ENCODE data around the gene SAXO2. TPM values are rescaled to one million over a fixed set of nuclear protein-coding genes. Genes with fewer than 3 reads are reported as not detected.
"Not testable (repeated sequence)": the region's sequence is repeated elsewhere in the genome, so short reads cannot be mapped to it uniquely, and the experiment has no call there.

SAXO2 gene
- total and polyA plus RNA-seq, 3 experiments from 2014 or later, result 0.97 to 1.9 (median 1.6) TPM

- H3K4me3 ChIP-seq (ENCODE audit: low read length); H3K36me3 ChIP-seq (ENCODE audit: insufficient read depth, low read length); POLR2A ChIA-PET; H3K9me3 ChIP-seq (ENCODE audit: low read length); H3K27ac ChIP-seq (ENCODE audit: low read depth, low read length); H3K27me3 Mint-ChIP-seq; CTCF ChIA-PET; H3K27me3 ChIP-seq (ENCODE audit: insufficient read depth, low read length, poor library complexity, severe bottlenecking); DNase-seq; H3K4me3 Mint-ChIP-seq; H3K27ac Mint-ChIP-seq: not testable (repeated sequence)
- peaks cover 0 to 11% (median 0%) of the 10 kb centered on the region in 3 donors for H3K36me3 Mint-ChIP-seq
- H3K4me1 Mint-ChIP-seq, result peaks cover 35 to 49% (median 49%) of the 10 kb centered on the region in 3 donors
- peaks cover 4 to 19% (median 10%) of the 10 kb centered on the region in 5 donors for H3K9me3 Mint-ChIP-seq
- peaks cover 30% of the 10 kb centered on the region for H3K4me1 ChIP-seq (ENCODE audit: insufficient read depth, low read length)
Observed at GRCh38 chr15:82288202-82288601, 25.6 kb downstream of the SAXO2 start.

DNA sequence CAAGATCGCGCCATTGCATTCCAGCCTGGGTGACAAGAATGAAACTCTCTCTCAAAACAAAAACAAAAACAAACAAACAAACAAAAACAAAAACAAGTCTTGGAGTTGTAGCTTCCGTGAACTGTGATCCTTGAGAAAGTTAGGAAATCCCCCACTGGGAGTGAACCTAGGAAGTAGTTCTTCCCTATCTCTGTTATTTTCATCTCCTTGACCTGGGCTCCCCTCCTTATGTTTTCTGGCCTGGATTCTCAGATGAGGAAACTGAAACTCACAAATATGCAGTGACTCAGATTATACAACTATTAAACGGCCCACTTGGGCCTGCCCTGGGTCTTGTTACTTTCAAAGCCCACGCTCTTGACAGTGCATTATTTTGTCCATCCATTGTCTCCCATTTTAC lies 29.7 kb downstream of the SAXO2 start:
- Histone ChIP-seq H3K4me1 (ENCODE audit: insufficient read depth, low read length) (peaks cover 8% of the 10 kb centered on the region), H3K36me3 (ENCODE audit: insufficient read depth, low read length) (no peaks in the 10 kb centered on the region), H3K9me3 (ENCODE audit: low read length) (no peaks in the 10 kb centered on the region), H3K27ac (ENCODE audit: low read depth, low read length) (no peak overlapping the region), H3K27me3 (ENCODE audit: insufficient read depth, low read length, poor library complexity, severe bottlenecking) (no peaks in the 10 kb centered on the region), H3K4me3 (ENCODE audit: low read length) (no peak overlapping the region)
- CTCF ChIA-PET, result no interaction called here
- POLR2A ChIA-PET, result no interaction called here
- no peak for DNase-seq
- Mint-ChIP-seq H3K4me1 (peaks cover 19 to 30% (median 26%) of the 10 kb centered on the region in 3 donors), H3K9me3 (peaks cover 4 to 19% (median 10%) of the 10 kb centered on the region in 5 donors), H3K36me3 (peaks cover 0 to 11% (median 0%) of the 10 kb centered on the region in 3 donors), H3K27me3 (peaks cover 0 to 3% of the 10 kb centered on the region in 2 donors), H3K27ac (peak overlapping the region in 4 of 8 donors; percentile 20 to 77 (median 46)), H3K4me3 (no peak overlapping the region)

DNA sequence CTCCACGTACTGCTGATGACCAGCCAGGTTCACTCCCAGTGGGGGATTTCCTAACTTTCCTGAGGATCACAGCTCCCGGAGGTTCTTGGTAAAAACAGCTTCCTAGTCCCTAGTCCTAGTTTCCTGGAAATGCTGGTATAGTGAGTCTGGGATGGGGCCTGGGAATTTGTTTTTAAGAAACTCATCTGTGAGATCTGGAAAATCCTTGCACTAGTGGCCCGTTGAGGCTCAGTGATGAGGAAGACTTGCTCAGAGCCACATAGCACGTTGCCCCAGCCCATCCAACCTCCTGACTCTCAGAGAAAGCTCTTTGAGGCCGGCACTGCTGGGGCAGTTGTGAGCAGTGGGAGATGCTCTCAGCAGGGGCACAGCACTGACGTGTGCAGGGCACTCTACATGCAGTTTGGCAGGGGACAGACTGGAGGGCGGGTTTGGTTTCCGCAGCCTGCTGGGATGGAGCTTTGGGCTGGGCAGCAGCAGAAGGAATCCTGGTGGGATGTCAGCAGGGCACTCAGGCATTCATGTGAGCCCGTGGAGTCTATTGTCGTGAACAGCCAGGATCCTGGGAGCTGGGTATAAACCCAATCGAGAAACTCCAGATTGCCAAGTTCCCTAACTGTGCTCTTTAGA lies 31.6 kb downstream of the SAXO2 start:
- H3K27me3 Mint-ChIP-seq, result no peaks in the 10 kb centered on the region

DNA sequence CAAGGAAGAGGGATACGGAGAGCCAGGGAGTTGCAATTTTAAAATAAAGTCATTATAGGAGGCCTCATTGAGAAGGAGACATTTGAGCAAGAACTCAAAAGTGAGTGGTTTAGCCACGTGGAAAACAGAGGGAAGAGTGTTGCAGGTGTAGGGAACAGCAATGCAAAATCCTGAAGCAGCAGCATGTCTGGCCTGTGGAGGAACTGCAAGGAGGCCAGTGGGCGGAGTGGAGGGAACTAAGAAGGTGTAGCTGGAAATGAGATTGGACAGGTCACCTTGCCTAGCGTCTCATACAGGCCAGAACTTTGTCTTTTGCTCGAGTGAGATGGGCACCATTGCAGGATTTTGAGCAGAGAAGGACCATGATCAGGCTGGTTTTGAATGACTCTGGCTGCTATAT lies 34.9 kb downstream of the SAXO2 start:
- Histone ChIP-seq H3K36me3 (ENCODE audit: insufficient read depth, low read length) (no peaks in the 10 kb centered on the region), H3K4me1 (ENCODE audit: insufficient read depth, low read length) (peaks cover 13% of the 10 kb centered on the region), H3K27me3 (ENCODE audit: insufficient read depth, low read length, poor library complexity, severe bottlenecking) (no peaks in the 10 kb centered on the region), H3K27ac (ENCODE audit: low read depth, low read length) (no peak overlapping the region), H3K9me3 (ENCODE audit: low read length) (no peaks in the 10 kb centered on the region), H3K4me3 (ENCODE audit: low read length) (no peak overlapping the region)
- no peak for DNase-seq
- Mint-ChIP-seq H3K9me3 (no peaks in the 10 kb centered on the region), H3K27ac (peak overlapping the region; percentile 17 to 90 (median 64)), H3K4me3 (peak overlapping the region in 5 of 7 donors; percentile 2 to 53 (median 24)), H3K4me1 (peaks cover 19 to 31% (median 19%) of the 10 kb centered on the region in 3 donors), H3K27me3 (no peaks in the 10 kb centered on the region), H3K36me3 (peaks cover 0 to 4% (median 0%) of the 10 kb centered on the region in 3 donors)
- CTCF ChIA-PET, result no interaction called here
- POLR2A ChIA-PET, result no interaction called here

More for the DNA sequence above, 31.6 kb downstream of the SAXO2 start:
- Histone ChIP-seq H3K4me3 (ENCODE audit: low read length) (no peak overlapping the region), H3K4me1 (ENCODE audit: insufficient read depth, low read length) (peaks cover 12% of the 10 kb centered on the region), H3K36me3 (ENCODE audit: insufficient read depth, low read length) (no peaks in the 10 kb centered on the region), H3K27me3 (ENCODE audit: insufficient read depth, low read length, poor library complexity, severe bottlenecking) (no peaks in the 10 kb centered on the region), H3K27ac (ENCODE audit: low read depth, low read length) (no peak overlapping the region), H3K9me3 (ENCODE audit: low read length) (no peaks in the 10 kb centered on the region)
- CTCF ChIA-PET, result interaction anchor here (1.0 kb wide), 1 partner anchor 9 kb away, joined by 3 read pairs; no protein-coding TSS in a partner anchor
- Mint-ChIP-seq H3K9me3 (peaks cover 2 to 10% (median 5%) of the 10 kb centered on the region in 5 donors), H3K36me3 (peaks cover 0 to 4% (median 0%) of the 10 kb centered on the region in 3 donors), H3K4me3 (no peak overlapping the region), H3K27ac (peak overlapping the region in 1 of 8 donors; percentile 43), H3K4me1 (peaks cover 25 to 32% (median 28%) of the 10 kb centered on the region in 3 donors)
- POLR2A ChIA-PET, result no interaction called here
- no peak for DNase-seq

GRCh38 chr15:82298032-82298431 lies 35.4 kb downstream of the SAXO2 start:
- ChIA-PET CTCF (no interaction called here), POLR2A (interaction anchor here (1.1 kb wide), 1 partner anchor 12 kb away, joined by 4 read pairs; no protein-coding TSS in a partner anchor)
- Mint-ChIP-seq H3K4me1 (peaks cover 19 to 31% (median 19%) of the 10 kb centered on the region in 3 donors), H3K27ac (peak overlapping the region in 7 of 8 donors; percentile 17 to 90 (median 70)), H3K36me3 (peaks cover 0 to 4% (median 0%) of the 10 kb centered on the region in 3 donors), H3K27me3 (no peaks in the 10 kb centered on the region), H3K4me3 (peak overlapping the region in 6 of 7 donors; percentile 15 to 70 (median 42)), H3K9me3 (no peaks in the 10 kb centered on the region)
- Histone ChIP-seq H3K4me1 (ENCODE audit: insufficient read depth, low read length) (peaks cover 13% of the 10 kb centered on the region), H3K4me3 (ENCODE audit: low read length) (no peak overlapping the region), H3K27ac (ENCODE audit: low read depth, low read length) (no peak overlapping the region), H3K36me3 (ENCODE audit: insufficient read depth, low read length) (no peaks in the 10 kb centered on the region), H3K9me3 (ENCODE audit: low read length) (no peaks in the 10 kb centered on the region), H3K27me3 (ENCODE audit: insufficient read depth, low read length, poor library complexity, severe bottlenecking) (no peaks in the 10 kb centered on the region)
- DNase-seq, result peak in 1 of 5 donors; percentile 2

DNA sequence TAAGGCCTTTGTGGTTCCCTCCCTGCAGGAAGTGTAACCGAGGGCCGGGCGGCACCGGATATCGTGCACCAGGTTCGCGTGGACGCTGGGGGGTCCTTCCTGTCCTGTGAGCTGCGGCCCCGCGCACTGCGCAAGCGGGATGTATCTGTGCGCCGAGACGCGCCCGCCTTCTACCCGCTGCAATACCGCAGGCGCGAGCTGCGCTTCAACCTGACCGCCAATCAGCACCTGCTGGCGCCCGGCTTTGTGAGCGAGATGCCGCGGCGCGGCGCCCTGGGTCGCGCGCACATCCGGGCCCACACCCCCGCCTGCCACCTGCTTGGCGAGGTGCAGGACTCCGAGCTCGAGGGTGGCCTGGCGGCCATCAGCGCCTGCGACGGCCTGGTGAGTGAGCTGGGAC lies 35.9 kb downstream of the SAXO2 start:
- H3K27ac ChIP-seq (ENCODE audit: low read depth, low read length), result no peak overlapping the region
- no peaks in the 10 kb centered on the region for H3K36me3 ChIP-seq (ENCODE audit: insufficient read depth, low read length)
- H3K27me3 Mint-ChIP-seq, result no peaks in the 10 kb centered on the region
- H3K4me1 Mint-ChIP-seq, result peaks cover 19 to 31% (median 19%) of the 10 kb centered on the region in 3 donors
- POLR2A ChIA-PET, result interaction anchor here (1.1 kb wide), 1 partner anchor 12 kb away, joined by 4 read pairs; no protein-coding TSS in a partner anchor
- peak overlapping the region in 5 of 7 donors; percentile 24 to 77 (median 53) for H3K4me3 Mint-ChIP-seq
- H3K36me3 Mint-ChIP-seq, result peaks cover 0 to 4% (median 0%) of the 10 kb centered on the region in 3 donors
- H3K4me3 ChIP-seq (ENCODE audit: low read length), result no peak overlapping the region
- H3K9me3 Mint-ChIP-seq, result no peaks in the 10 kb centered on the region
- no peaks in the 10 kb centered on the region for H3K9me3 ChIP-seq (ENCODE audit: low read length)
- H3K4me1 ChIP-seq (ENCODE audit: insufficient read depth, low read length), result peaks cover 13% of the 10 kb centered on the region
- no peaks in the 10 kb centered on the region for H3K27me3 ChIP-seq (ENCODE audit: insufficient read depth, low read length, poor library complexity, severe bottlenecking)
- DNase-seq, result peak; percentile 22 to 74 (median 66)
- CTCF ChIA-PET, result no interaction called here
- H3K27ac Mint-ChIP-seq, result peak overlapping the region; percentile 17 to 90 (median 64)

GRCh38 chr15:82299511-82299914 lies 36.9 kb downstream of the SAXO2 start:
- H3K4me3 Mint-ChIP-seq; H3K27me3 ChIP-seq (ENCODE audit: insufficient read depth, low read length, poor library complexity, severe bottlenecking); POLR2A ChIA-PET; H3K9me3 Mint-ChIP-seq; H3K4me3 ChIP-seq (ENCODE audit: low read length); H3K36me3 ChIP-seq (ENCODE audit: insufficient read depth, low read length); CTCF ChIA-PET; H3K9me3 ChIP-seq (ENCODE audit: low read length); H3K27ac ChIP-seq (ENCODE audit: low read depth, low read length); H3K36me3 Mint-ChIP-seq; H3K27me3 Mint-ChIP-seq; DNase-seq: not testable (repeated sequence)
- peaks cover 13% of the 10 kb centered on the region for H3K4me1 ChIP-seq (ENCODE audit: insufficient read depth, low read length)
- Mint-ChIP-seq H3K4me1 (peaks cover 19 to 31% (median 19%) of the 10 kb centered on the region in 3 donors), H3K27ac (peak overlapping the region in 1 of 8 donors; percentile 39)

- H3K27ac ChIP-seq (ENCODE audit: low read depth, low read length); H3K27me3 ChIP-seq (ENCODE audit: insufficient read depth, low read length, poor library complexity, severe bottlenecking); POLR2A ChIA-PET; H3K4me3 ChIP-seq (ENCODE audit: low read length); H3K27ac Mint-ChIP-seq; H3K9me3 ChIP-seq (ENCODE audit: low read length); H3K4me3 Mint-ChIP-seq; H3K36me3 ChIP-seq (ENCODE audit: insufficient read depth, low read length); H3K27me3 Mint-ChIP-seq; H3K36me3 Mint-ChIP-seq; H3K9me3 Mint-ChIP-seq; DNase-seq; CTCF ChIA-PET: not testable (repeated sequence)
- H3K4me1 Mint-ChIP-seq, result peaks cover 19 to 36% (median 27%) of the 10 kb centered on the region in 3 donors
- H3K4me1 ChIP-seq (ENCODE audit: insufficient read depth, low read length), result peaks cover 13% of the 10 kb centered on the region
Observed at GRCh38 chr15:82300326-82300725, 37.7 kb downstream of the SAXO2 start.

All from CD8-positive, alpha-beta memory T cell (primary cell).